Activated T-cell treated with anti-CD3 and anti-CD28 coated beads, Interleukin-2, amount 50 U/mL, for 48 hours (primary cell): ENCODE results near the gene LXN.
"Not testable (repeated sequence)": the region's sequence is repeated elsewhere in the genome, so short reads cannot be mapped to it uniquely, and the experiment has no call there.

Experiments
- DNase-seq, 2 experiments: peaks; one replicate each; pipeline ENCODE4 v3.0.0-alpha.2; 2020

LXN gene

GRCh38 chr3:158672215-158673176 is at the start of gene LXN:
TSS of gene LXN (minus strand) at chr3:158672648. CDS start at chr3:158672478, 170 bp downstream.
- DNase-seq, result peak; percentile 82 to 86

- DNase-seq, result no peak
These were observed 49.7 kb upstream of the LXN start for GRCh38 chr3:158722108-158722507.

DNA sequence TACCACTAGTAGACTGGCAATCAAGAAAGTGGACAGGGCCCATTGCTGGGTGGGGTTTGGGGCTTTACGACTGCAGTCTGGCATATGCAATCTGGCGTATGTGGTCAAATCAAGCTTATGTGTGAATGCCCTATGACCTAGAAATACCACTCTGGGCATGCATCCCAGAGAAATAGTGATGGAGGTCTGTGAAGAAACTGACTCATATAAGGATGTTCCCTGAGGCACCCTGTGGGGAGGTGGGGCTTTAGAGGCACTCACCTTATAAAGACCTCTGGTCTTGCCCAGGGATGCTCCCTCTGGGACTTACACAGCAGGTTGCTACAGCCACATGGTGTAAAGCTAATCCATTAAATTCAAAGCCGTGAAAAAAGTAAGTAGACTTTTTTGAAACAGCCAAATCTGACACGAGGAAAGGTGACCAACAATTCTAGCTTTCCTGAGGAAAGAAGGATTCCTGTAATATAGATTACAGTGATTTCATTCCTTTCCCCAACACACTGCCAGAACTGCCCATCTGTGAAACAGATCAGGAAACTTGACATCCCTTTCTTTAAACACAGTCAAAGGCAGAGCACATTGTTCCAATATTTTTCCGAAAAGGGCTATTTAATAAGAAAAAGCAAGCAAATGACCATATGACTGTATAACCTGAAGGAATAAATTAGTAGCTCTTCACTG is 46.2 kb upstream of the LXN start:
- no peak for DNase-seq

GRCh38 chr3:158717576-158717975 is 45.1 kb upstream of the LXN start:
- DNase-seq, result no peak

- DNase-seq, result no peak
These were observed 40.6 kb upstream of the LXN start for GRCh38 chr3:158713094-158713499.

- DNase-seq, result no peak
These were observed 40.0 kb upstream of the LXN start for GRCh38 chr3:158712443-158712842.

GRCh38 chr3:158711886-158712285 is 39.4 kb upstream of the LXN start:
- no peak for DNase-seq

- no peak for DNase-seq
These were observed 38.2 kb upstream of the LXN start for GRCh38 chr3:158710601-158711000.

DNA sequence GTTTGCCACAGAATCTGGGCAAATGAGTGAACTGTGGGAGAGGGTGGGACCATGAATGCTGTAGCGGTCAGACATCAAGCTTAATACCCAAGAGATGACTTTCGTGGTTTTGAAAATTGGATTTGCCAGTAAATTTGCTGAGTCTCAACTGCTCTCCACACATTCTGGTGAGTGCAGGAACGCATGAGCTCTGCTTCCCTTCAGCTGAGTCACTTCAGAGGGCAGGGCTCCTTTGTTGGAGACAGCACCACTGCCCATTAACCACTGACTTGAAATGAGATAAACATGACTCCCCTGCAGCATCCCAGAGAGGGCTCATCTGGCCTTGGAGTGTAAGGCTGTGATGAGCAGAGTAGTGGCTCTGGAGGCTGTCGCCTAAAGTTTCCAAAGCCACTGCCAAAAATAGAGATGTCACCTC is 37.2 kb upstream of the LXN start:
- no peak for DNase-seq

DNA sequence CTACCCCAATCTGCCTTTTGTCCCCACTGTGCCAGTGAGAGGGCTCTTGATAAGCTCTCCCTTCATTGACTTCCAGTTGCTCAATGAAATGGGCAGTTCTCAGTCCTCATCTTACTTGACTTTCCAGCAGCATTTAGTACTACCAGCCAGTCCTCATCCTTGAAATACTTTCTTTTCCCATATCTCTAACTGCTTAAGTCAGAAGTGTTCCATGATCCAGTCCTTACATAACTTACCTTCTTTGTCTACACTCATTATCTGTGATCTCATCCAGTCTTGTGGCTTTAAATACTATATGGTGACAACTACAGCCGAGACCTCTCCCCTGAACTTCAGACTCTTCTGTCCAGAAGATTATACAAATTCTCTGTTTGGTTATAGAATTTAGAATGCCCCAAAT is 31.1 kb upstream of the LXN start:
- no peak for DNase-seq

DNA sequence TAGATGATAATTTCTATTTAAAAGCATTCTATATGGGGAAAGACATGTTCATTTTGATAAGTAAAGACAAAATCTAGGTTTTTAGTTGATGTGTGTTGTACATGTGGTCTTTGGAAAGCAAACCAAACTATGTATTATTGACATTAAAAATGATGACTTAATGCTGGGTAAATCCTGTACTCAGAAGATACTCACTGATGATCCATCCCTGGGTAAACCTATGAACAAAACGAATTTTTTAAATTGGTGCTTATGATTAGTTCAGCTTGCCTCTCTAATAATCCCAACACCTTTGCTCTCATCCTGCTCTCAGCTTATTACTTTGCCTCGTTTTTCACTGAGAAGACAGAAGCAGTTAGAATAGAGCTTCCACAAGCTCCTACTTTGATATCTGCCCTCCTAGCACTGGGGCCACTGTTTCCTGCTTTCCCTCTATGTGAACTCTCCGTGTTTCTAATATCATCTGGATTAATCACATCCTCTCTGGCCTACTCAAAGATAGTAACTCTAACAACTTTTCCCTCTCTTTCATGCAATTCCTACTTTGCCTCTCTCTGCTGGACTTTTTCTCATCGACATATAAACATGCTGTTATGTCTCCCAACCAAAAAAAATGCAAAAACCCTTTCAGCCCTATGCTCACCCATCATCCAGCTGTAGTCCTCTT is 30.5 kb upstream of the LXN start:
- DNase-seq, result no peak

DNA sequence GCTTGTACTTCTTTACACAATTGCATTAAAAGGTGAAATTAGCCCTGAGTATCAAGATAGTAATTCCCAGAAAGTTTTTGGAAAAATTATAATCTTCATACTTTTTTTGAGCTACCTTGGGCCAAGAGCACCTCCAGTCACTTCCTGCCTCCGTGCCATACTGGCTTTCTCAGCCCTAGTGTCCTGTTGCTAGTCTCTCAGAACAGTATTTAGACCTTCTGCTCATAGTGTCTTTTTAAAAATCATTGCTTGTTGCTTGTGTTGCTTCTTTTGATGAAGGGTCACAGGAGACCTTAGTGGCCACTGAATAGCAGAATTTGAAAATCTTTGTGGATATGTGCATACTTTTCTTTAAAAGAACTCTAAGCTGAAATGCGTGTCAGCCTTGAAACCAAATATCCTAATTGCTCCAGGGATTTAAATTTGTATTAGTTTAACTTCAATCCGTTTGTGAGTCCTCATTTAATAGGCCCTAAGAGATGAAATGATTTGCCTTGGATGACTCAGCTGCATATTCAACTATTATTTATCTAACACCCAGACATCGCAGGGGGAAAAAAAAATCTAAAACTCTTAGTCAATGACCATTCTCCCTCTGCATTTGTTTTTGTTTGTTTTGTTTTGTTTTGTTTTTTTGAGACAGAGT is 29.1 kb upstream of the LXN start:
- no peak for DNase-seq

- DNase-seq, result no peak
These were observed 28.1 kb upstream of the LXN start for GRCh38 chr3:158700559-158700958.

GRCh38 chr3:158696618-158697017 is 24.2 kb upstream of the LXN start:
- no peak for DNase-seq

DNA sequence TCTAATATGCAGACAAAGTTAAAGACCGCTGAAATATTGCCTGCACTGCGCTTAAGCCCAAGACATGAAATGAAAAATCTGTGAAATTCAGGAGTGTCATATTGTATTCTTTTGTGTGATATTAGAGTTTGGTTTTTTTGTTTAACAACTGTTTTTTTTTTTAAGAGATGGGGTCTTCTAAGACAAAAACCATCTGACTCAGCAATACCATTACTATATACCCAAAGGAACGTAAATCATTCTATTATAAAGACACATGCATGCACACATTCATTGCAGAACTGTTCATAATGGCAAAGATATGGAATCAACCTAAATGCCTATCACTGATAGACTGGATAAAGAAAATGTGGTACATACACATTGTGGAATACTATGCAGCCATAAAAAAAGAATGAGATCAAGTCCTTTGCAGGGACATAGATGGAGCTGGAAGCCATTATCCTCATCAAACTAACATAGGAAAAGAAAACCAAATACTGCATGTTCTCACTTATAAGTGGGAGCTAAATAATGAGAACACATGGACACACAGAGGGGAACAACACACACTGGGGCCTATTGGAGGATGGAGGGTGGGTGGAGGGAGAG is 21.5 kb upstream of the LXN start:
- not testable (repeated sequence) for DNase-seq

DNA sequence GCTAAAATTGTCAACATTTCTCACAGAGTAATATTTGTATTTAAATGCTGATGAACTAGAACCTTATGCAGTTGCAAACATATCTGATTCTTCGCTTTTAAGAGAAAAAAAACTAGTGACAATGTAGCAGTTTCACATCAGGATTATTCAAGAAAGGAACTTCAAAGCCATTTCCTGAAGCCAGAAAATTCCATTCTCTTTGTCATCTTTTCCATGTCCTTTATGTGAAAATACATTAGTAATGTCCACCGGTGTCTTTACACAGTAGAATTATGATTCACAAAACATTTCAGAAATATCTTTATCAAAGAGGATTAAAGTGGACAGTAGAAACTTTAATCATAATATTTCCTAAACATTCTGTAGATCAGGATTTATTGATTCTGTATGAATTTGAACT is 12.7 kb upstream of the LXN start:
- DNase-seq, result no peak

DNA sequence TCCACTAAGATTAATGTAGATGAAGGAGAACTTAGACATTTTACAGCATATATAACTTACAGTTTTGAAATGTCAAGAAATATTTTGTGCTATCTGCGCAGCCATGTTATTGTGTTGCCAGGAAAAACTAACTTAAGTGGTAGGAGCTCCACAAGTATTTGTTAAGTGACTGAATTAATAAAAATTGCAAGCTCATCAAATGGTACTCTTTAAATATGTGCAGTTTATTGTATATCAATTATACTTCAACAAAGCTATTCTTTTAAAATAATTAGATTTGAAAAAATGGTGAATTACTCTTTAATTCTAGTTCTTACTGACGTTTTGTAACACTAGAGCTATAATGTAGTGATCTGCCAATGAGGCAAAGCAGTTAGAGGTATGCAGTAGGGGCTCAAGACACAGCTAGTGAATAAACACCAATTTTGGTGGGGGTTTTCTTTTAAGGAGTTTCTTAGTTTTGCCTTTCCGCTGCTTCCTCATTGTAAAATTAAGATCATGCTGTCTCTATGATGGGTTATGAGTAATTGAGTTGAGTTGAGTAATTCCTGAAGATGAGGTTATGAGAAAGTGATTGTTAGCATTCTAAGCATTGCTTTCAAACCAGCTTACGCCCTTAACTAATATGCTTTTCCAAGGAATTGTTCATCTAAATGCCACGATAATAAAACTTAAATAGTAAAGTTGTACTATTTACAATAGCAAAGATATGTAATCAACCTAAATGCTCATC is 10.9 kb upstream of the LXN start:
- no peak for DNase-seq

DNA sequence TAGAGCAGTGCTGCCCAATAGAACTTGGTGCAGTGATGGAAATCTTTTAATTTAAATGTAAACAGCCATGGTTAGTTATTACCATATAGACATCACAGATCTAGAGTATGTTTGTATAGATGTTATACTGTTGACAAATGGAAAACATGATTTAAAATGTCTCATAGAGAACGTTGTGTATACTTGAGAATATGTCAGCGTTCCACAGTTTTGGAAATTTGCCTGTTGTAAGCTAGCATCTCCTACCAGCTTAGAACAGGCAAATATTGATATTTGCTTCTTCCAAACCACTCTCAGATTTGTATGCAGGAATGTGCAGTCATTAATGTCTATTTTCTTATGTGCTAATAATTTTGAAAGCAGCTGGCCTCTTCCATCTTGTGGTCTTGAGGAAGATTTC is 8.4 kb upstream of the LXN start:
- no peak for DNase-seq

GRCh38 chr3:158679547-158680000 is 7.1 kb upstream of the LXN start:
- DNase-seq, result no peak

- DNase-seq, result no peak
These were observed 6.2 kb upstream of the LXN start for GRCh38 chr3:158678687-158679086.

DNA sequence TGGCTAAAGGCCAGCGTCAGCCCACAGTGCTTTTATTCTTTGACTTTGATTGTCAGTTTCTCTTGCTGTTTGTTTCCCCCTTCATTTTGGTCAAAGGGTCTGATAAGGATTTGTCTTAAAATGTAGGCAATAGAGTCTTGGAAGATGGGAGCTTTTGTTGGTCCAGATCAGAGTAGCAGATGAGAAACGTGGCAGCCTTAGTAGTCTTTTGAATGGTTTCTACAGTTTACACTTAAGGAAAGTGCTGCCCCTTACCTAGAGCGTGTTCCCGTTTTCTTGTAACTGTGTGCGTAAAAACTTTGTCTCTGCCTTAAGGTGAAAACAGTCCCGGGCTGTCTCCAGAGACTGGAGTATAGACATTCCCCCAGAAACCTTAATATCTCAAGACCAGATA is 630 bp downstream of the LXN start:
- DNase-seq, result no peak

- no peak for DNase-seq
These were observed 3.9 kb downstream of the LXN start for GRCh38 chr3:158668506-158668905.
